ENCODE data around the gene SCPEP1.
"Not testable (repeated sequence)": the region's sequence is repeated elsewhere in the genome, so short reads cannot be mapped to it uniquely, and the experiment has no call there.

Gene SCPEP1

GRCh38 chr17:56965681-56966080 is 12.2 kb upstream of the SCPEP1 start:
- DNase-seq (ENCODE audit: low spot score), result not testable (repeated sequence)

- DNase-seq (ENCODE audit: low spot score), result no peak
Observed at GRCh38 chr17:56966338-56966737, 11.6 kb upstream of the SCPEP1 start.

GRCh38 chr17:56970974-56971373 is 7.0 kb upstream of the SCPEP1 start:
- no peak for DNase-seq (ENCODE audit: low spot score)

DNA sequence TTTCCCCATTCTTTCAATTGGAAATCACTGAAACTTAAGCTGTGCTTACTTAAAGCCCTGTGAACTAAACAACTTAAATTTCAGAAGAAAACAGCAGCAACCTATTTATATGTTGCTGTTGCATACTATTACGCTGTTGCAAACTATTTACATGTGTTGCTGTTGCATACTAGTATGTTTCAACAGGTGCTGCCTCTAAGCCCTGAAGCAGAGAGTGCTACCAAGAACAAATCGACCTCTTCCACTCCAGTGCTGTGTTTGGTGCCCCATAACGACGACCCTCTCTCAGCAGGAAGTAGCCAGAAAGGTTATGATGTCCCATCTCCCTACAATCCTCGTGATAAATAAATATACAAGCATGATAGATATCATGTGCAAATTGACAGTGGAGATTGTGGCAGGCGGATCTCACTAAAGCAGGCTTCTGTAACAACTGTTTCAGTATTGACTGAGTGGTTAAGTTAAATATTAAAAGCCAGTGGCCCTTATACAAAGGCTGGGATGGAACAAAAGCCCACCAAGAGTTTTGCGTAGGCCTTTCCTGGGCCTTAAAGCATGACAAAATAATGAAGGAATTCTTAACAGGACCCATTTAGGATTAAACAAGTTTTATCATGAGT is 5.7 kb upstream of the SCPEP1 start:
- DNase-seq (ENCODE audit: low spot score), result no peak

GRCh38 chr17:56973520-56973919 is 4.4 kb upstream of the SCPEP1 start:
- no peak for DNase-seq (ENCODE audit: low spot score)

DNA sequence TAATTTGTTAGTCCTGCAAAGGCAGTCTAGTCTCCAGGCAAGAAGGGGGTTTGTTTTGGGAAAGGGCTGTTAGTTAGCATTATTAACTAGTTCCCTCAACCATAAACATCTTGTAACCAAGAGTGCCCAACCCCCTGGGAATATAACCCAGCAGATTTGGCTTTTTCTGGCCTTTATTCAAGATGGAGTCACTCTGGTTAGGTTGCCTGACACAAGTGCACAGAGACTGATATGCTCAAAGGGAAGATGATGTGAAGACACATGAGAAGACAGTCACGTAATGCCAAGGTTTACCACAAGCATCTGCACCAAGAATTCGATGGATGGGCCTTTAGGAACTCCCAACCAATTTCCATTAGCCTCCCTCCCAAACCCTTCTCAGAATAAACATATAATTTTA is 3.9 kb upstream of the SCPEP1 start:
- DNase-seq (ENCODE audit: low spot score), result no peak

GRCh38 chr17:56975656-56976055 is 2.3 kb upstream of the SCPEP1 start:
- no peak for DNase-seq (ENCODE audit: low spot score)

DNA sequence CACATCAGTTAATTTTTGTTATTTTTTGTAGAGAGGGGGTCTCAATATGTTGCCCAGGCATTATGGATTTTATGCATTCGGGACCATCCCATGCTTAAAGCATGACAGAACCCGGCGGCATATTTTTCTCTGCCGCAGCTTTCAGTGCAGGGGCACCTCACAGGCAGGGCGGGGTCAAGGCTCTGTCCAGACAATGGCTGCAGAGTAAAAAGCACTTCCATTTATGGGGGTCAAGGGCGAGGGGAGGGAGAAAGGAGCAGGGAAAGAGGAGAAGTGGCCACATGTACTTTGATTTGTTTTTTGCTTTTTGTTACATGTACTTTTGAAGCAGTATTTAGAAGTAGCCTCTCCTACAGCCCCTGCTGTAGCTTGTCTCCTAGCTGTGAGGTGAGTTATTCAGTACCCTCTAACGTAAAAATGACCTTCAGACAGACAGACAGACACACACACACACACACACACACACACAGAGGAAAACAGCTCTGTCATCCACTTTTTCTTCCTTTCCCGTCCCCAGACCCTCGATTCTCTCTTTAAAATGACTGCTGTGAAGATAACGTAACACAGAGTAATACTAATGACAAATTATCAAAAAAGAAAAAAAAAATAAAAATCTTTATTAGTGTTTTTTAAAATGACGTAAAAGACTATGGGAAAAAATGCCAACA is 856 bp upstream of the SCPEP1 start:
- DNase-seq (ENCODE audit: low spot score), result no peak

GRCh38 chr17:56978441-56979090 is 635 bp downstream of the SCPEP1 start:
- no peak for DNase-seq (ENCODE audit: low spot score)

DNA sequence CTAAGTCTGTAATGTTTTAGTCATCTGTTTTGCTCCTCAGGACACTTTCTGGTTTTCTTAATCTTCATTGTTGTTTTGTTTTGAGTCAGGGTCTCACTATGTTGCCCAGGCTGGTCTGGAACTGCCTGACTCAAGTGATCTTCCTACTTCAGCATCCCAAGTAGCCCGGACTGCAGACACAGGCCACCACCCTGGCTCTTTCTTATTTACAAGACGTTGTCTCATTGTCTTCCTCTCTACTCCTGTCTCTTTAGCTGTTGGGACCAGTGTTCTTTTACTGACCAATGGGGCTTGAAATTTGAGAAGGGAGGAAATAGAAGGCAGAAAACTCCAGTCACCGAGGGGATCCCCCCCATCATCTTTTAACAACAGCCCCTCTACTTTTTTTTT is 1.2 kb downstream of the SCPEP1 start:
- DNase-seq (ENCODE audit: low spot score), result no peak

GRCh38 chr17:56980526-56980925 is 2.6 kb downstream of the SCPEP1 start:
- DNase-seq (ENCODE audit: low spot score), result not testable (repeated sequence)

DNA sequence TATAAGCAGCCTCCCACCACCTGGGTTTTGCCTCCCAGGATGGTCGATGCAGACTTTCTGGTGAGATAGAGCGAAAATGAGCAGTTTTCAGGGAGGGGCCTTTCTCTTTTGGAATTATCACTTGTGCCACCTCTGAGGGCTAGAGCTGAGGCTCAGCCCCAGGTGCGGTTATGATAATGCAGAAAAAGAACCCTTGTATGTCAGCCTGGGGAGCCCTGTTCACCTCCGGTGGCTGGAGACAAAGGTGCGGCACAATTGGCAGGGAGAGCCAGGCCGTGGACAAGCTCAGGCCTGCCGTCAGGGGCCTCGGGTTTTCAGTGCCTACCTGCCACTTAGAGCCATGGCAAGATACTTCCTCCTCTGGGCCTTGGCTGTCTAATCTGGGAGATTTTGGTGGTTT is 4.4 kb downstream of the SCPEP1 start:
- no peak for DNase-seq (ENCODE audit: low spot score)

DNA sequence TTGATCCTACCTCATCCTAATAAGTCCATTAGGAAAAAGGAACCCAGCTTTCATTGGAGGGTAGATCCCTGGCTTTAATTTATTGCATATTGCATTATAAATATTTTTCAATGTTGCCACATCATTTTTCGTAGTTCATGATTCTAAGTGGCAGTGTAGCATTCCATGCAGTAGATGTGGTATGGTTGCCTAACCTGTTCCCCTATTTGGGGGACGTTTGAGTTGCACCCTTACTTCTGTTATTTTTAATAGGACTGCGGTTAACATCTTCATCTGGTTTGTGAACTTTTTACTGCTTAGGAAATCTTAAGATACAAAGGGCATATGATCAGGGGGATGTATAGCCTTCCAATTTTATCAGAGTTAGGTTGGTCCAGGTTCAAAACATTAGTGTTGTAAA is 5.4 kb downstream of the SCPEP1 start:
- no peak for DNase-seq (ENCODE audit: low spot score)

DNA sequence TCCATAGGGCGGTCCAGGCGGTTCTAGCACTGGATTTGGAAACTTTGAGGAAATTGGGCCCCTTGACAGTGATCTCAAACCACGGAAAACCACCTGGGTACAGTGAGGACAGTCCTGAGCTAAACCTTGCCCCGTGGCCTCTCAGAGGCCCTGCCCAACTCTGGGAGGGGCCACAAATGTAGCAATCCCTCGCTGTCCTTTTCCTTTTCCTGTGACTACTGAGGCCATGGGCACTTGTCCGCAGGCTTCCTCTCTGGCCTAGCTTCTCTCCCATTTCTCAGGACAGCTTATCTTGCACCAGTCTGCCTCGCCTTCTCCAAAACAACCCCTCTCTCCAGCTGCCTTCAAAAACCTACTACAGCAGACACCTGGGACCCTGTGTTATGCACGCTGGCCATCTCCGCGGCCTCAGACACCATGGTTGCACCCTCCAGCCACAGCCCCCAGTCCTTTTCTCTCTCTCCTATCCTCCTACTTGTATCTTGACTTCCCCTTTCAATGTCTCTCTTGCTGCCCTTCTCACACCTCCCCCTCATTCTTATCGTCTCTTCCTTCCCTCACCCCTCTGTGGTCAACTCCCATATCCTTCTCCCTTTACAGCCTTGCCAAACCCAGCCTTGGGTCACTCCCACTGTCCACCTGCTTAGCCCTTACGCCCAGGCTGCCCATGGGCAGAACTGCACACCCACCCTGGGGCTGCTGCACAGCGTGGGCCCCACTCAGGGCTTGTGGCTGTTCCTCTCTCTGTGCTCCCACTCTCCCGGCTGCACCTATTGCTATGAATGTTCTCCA is 7.6 kb downstream of the SCPEP1 start:
- no peak for DNase-seq (ENCODE audit: low spot score)

GRCh38 chr17:56987283-56987834 is 9.4 kb downstream of the SCPEP1 start:
- no peak for DNase-seq (ENCODE audit: low spot score)

- DNase-seq (ENCODE audit: low spot score), result no peak
Observed at GRCh38 chr17:56988901-56989572, 11.1 kb downstream of the SCPEP1 start.

DNA sequence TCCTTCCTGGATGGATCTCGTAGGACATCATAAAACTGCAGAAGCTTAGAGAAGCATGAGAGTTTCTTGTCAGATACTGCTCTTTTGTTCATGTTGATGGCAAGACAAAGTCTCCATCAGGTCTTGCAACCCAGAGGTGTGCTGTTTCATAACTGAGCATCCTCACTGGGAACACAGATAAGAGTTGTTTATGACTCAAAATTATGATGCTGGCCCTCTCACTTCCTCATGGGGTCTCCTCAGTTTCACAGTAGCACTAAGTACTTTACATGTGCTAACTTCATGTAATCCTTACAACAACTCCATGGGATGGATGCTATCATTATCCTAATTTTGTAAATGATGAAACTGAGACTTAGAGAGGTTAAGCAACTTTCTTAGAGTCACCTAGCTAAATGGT is 14.4 kb downstream of the SCPEP1 start:
- no peak for DNase-seq (ENCODE audit: low spot score)

DNA sequence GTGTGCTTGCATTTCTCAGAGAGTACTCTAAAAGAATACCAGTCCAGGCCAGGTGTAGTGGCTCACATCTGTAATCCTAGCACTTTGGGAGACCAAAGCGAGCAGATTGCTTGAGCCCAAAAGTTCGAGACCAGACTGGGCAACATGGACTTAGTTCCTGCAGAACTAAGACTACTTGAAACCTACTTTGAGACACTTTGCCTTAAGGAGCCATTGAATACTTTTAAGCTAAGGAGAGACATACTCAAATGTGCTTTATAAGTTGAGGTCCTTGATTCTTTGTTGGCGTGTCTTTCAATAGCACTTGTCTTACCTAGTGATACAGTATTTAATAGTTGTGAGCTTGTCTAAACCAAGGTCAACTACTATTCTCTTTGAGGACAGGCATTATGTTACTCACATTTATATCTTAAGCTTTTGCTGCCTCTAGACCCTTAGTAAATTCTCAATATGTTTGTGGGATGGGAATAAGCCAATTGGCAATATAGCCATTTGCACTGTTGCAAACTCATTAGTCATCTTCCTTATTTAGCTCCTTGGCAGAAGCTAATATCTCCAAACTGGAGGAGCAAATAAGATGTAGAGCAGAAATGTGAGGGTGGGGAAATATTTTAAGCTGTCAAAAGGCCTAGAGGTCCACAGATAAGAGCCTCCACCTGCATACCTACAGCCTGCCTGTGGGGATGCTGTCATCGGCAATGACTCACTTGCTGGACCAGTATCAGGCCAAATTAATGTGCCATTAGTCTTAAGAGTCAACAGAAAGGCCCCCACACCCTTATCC is 16.3 kb downstream of the SCPEP1 start:
- DNase-seq (ENCODE audit: low spot score), result no peak

- DNase-seq (ENCODE audit: low spot score), result no peak
Observed at GRCh38 chr17:56995766-56996165, 17.8 kb downstream of the SCPEP1 start.

DNA sequence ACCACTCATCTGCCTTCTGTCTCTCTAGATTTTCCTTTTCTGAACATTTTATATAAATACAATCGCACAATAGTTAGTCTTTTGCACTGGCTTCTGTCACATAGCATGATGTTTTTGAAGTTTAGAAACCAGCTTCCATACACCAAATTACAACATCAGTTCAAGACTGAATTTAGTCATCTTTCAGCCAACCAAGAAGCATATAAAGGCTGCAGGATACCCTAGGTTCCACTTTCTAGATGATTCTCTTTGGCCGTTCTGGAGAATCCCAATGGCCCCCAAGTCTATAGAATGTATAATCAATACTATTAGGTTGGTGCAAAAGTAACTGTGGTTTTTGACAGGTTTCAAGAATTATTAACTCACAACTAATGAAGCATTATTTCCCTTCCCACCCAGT is 19.4 kb downstream of the SCPEP1 start:
- DNase-seq (ENCODE audit: low spot score), result no peak

- no peak for DNase-seq (ENCODE audit: low spot score)
Observed at GRCh38 chr17:57001541-57001940, 23.6 kb downstream of the SCPEP1 start.
